Effector memory CD4-positive, alpha-beta T cell (primary cell): ENCODE measurements around the gene TXNDC11.

Source experiments
- DNase-seq, 3 donors: peaks; one replicate each; pipeline ENCODE4 v3.0.0-alpha.2; 2020
- H3K27ac ChIP-seq: 2 replicates; pipeline ENCODE4 v1.7.0; 2013; ENCODE audit warnings: mild to moderate bottlenecking, low read length, moderate library complexity; ENCODE audit not compliant: insufficient read depth, poor library complexity, severe bottlenecking
- H3K27me3 ChIP-seq: replicated peaks from 2 replicates; pipeline ENCODE4 v1.7.0; 2013; ENCODE audit warnings: mild to moderate bottlenecking, low read length; ENCODE audit not compliant: insufficient read depth, control insufficient read depth, poor library complexity, severe bottlenecking
- H3K36me3 ChIP-seq: 2 replicates; pipeline ENCODE4 v1.7.0; 2013; ENCODE audit warnings: mild to moderate bottlenecking, low read length, moderate library complexity; ENCODE audit not compliant: control insufficient read depth, insufficient read depth
- H3K4me1 ChIP-seq: 2 replicates; pipeline ENCODE4 v1.7.0; 2013; ENCODE audit warnings: low read length, mild to moderate bottlenecking; ENCODE audit not compliant: control insufficient read depth, insufficient read depth, poor library complexity, severe bottlenecking
- H3K4me3 ChIP-seq: 2 replicates; pipeline ENCODE4 v1.7.0; 2013; ENCODE audit warnings: low read length, low read depth, mild to moderate bottlenecking; ENCODE audit not compliant: insufficient read depth, poor library complexity, severe bottlenecking
- H3K9me3 ChIP-seq: 2 replicates; pipeline ENCODE4 v1.7.0; 2013; ENCODE audit warnings: mild to moderate bottlenecking, low read length, moderate library complexity; ENCODE audit not compliant: control insufficient read depth

The TXNDC11 gene

GRCh38 chr16:11639925-11640899 lies 102.4 kb downstream of the TXNDC11 start:
- Histone ChIP-seq H3K9me3 (no peaks in the 10 kb centered on the region), H3K27ac (no peak overlapping the region), H3K4me3 (no peak overlapping the region), H3K4me1 (peaks cover 6% of the 10 kb centered on the region), H3K27me3 (no peaks in the 10 kb centered on the region), H3K36me3 (no peaks in the 10 kb centered on the region)
- DNase-seq = no peak

- Histone ChIP-seq H3K27ac (no peak overlapping the region), H3K9me3 (no peaks in the 10 kb centered on the region), H3K27me3 (no peaks in the 10 kb centered on the region), H3K4me1 (peaks cover 6% of the 10 kb centered on the region), H3K36me3 (no peaks in the 10 kb centered on the region), H3K4me3 (no peak overlapping the region)
- DNase-seq = no peak
Observed at GRCh38 chr16:11639008-11639562, 103.6 kb downstream of the TXNDC11 start.

GRCh38 chr16:11638140-11638539 lies 104.5 kb downstream of the TXNDC11 start:
- Histone ChIP-seq H3K4me1 (peaks cover 6% of the 10 kb centered on the region), H3K27me3 (no peaks in the 10 kb centered on the region), H3K36me3 (no peaks in the 10 kb centered on the region), H3K4me3 (no peak overlapping the region), H3K27ac (no peak overlapping the region), H3K9me3 (no peaks in the 10 kb centered on the region)
- no peak for DNase-seq

- no peaks in the 10 kb centered on the region for H3K27me3 ChIP-seq
- H3K36me3 ChIP-seq = no peaks in the 10 kb centered on the region
- H3K4me1 ChIP-seq = peaks cover 6% of the 10 kb centered on the region
- no peak for DNase-seq
- no peaks in the 10 kb centered on the region for H3K9me3 ChIP-seq
- no peak overlapping the region for H3K27ac ChIP-seq
- H3K4me3 ChIP-seq = no peak overlapping the region
Observed at GRCh38 chr16:11637320-11637719, 105.3 kb downstream of the TXNDC11 start.

- no peaks in the 10 kb centered on the region for H3K9me3 ChIP-seq
- DNase-seq = no peak
- H3K36me3 ChIP-seq = no peaks in the 10 kb centered on the region
- no peak overlapping the region for H3K4me3 ChIP-seq
- H3K27ac ChIP-seq = no peak overlapping the region
- peaks cover 4% of the 10 kb centered on the region for H3K4me1 ChIP-seq
- H3K27me3 ChIP-seq = no peaks in the 10 kb centered on the region
Observed at GRCh38 chr16:11636172-11636721, 106.4 kb downstream of the TXNDC11 start.

GRCh38 chr16:11635679-11636171 lies 106.9 kb downstream of the TXNDC11 start:
- Histone ChIP-seq H3K4me3 (no peak overlapping the region), H3K27ac (no peak overlapping the region), H3K9me3 (no peaks in the 10 kb centered on the region), H3K36me3 (no peaks in the 10 kb centered on the region), H3K27me3 (no peaks in the 10 kb centered on the region), H3K4me1 (no peaks in the 10 kb centered on the region)
- no peak for DNase-seq

- Histone ChIP-seq H3K4me3 (no peak overlapping the region), H3K27me3 (no peaks in the 10 kb centered on the region), H3K9me3 (no peaks in the 10 kb centered on the region), H3K27ac (no peak overlapping the region), H3K4me1 (no peaks in the 10 kb centered on the region), H3K36me3 (no peaks in the 10 kb centered on the region)
- DNase-seq = no peak
Observed at GRCh38 chr16:11635113-11635652, 107.5 kb downstream of the TXNDC11 start.

- Histone ChIP-seq H3K27me3 (no peaks in the 10 kb centered on the region), H3K9me3 (no peaks in the 10 kb centered on the region), H3K4me1 (peaks cover 8% of the 10 kb centered on the region), H3K4me3 (no peak overlapping the region), H3K27ac (no peak overlapping the region), H3K36me3 (no peaks in the 10 kb centered on the region)
- no peak for DNase-seq
Observed at GRCh38 chr16:11634312-11634711, 108.3 kb downstream of the TXNDC11 start.

- Histone ChIP-seq H3K27me3 (no peaks in the 10 kb centered on the region), H3K4me1 (peaks cover 8% of the 10 kb centered on the region), H3K36me3 (no peaks in the 10 kb centered on the region), H3K9me3 (no peaks in the 10 kb centered on the region), H3K27ac (no peak overlapping the region), H3K4me3 (no peak overlapping the region)
- no peak for DNase-seq
Observed at GRCh38 chr16:11633113-11633512, 109.5 kb downstream of the TXNDC11 start.
